HG02885 (cell line): ENCODE measurements around the gene CPZ.
"Not testable (repeated sequence)": the region's sequence is repeated elsewhere in the genome, so short reads cannot be mapped to it uniquely, and the experiment has no call there.

ENCODE experiments used
- ATAC-seq: cut with Tn5 transposase; IDR thresholded peaks from one replicate; pipeline ENCODE4 v1.9.1; 2021; ENCODE audit warnings: mild to moderate bottlenecking; ENCODE audit not compliant: unreplicated experiment, poor library complexity

The CPZ gene

DNA sequence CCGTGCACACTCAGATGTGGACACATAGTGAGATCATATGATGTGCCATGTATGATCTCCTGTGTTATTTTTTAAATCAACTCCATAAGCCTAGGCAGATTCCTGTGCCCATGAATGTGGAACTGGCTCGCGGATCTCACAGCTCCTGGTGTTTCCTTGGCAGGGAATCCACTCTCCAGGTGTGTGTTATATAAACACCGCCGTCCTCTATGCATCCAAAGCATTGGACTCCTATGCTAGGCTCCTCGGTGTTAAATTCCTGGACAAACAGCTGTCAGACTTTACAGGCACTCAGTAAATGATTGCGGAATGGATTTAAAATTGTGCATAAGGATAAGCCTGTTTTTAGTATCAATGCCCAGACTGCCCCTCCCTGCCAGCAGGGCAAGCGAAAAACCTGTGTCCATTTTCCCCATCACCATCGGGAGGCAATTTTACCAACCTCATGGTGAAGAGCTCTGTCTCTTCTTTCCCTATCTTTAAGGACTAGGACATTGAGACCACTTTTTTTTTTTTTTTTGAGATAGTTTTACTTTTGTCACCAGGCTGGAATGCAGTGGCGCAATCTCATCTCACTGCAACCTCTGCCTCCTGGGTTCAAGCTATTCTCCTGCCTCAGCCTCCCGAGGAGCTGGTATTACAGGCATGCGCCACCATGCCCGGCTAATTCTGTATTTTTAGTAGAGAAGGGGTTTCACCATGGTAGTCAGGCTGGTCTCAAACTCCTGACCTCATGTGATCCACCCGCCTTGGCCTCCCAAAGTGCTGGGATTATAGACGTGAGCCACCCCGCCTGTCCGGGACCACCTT, 36.0 kb upstream of the CPZ start:
- ATAC-seq = no peak

DNA sequence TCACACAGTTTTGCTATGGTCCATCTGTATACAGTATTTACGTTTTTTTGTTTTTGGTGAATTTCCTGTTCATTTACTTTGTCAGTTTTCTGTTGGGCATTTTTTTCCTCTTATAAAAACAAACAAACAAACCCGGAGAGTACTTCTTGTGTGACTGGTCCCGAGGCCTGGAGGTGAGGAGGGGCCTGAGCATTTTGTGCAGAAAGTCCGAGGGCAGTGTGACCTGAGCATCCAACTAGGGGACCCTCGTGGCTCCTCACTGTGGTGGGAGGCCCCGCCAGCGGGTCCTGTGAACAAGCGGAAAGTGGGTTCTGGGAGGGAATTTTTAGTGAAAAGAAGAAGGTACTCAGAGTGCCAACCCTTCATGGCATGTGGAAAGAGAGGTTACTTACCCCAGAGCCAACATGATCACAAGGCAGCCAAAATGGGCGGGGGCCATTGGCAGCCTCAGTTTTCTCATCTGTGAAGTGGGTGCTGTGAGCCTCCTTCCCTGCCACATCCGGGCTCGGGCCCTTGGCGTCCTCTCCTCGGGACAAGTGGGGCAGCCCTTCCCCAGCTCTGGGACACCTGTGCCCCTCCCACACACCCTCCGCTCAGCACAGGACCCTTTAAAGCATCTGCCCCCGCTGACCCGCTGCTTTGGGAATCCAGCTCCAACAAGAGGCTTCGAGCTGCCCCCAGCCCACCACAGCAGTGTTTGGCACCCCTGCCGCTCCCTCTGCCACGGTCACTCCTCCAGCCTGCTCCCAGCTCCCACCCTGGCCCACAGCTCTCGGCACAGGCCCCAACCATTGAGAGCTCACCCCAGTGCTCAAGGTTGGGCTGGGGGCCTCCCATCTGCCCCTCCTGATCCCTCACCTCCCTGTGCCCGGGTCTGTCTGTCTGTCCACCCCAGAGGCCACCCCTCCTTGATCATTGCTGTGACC, 35.2 kb upstream of the CPZ start:
- no peak for ATAC-seq

DNA sequence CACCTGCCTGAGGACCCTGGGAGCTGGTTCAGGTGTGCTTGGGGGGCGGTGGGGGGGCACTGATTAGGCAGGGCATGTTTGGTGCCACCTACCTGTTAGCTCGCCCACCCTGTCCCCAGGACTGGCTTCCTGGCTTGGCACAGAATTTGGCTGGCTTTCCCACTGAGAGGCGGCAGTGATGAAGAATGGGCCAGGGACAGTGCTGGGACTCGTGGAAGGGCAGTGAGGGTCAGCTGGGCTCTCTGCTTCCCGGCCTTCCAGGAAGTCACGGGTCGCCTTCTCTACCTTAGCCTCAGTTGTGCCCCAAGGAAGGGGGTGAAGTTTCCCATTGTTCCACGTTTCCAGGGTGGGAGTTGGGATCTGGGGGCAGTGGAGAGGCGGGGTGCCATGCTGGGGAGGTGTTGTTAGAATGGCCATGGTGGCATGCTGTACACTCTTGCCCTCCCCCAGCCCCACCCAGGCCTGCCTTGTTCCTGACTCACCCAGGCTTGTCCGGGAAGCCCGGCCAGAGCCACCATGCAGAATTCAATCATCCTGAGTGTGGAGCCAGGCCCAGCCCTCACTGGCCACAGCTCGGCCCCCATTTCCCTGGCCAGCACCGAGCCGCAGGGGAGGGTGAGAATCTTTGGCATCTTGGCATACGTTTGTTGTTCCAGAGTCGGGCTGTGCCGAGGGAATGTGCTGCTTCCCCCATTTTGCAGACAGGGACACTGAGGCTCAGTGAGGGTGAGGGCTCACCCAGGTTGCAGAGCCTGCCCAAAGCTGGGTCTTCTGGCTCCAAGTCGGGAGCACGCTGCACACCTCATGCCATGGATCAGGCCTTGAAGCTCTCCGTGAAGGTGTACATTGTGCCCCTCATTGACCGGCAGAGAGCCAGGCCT, 34.2 kb upstream of the CPZ start:
- ATAC-seq = no peak

DNA sequence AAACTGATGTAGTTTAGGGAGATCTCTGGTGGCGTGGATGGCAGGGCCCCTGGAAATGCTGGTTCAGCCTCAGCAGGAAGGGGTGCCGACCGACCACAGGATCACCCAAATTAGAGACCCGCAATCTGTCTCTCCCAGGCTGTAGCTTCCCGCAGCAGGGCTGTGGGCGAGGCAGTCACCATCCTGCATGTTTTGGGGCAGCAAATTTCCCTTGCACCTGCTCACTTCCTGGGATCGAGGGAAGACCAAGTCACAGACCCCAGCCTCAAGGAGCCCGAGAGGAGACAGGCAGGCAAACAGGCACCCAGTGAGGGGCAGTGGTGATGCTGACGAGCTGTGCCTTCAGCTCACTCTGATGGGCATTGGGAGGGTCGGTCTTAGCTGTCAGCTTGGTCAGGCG, 33.6 kb upstream of the CPZ start:
- ATAC-seq = no peak

DNA sequence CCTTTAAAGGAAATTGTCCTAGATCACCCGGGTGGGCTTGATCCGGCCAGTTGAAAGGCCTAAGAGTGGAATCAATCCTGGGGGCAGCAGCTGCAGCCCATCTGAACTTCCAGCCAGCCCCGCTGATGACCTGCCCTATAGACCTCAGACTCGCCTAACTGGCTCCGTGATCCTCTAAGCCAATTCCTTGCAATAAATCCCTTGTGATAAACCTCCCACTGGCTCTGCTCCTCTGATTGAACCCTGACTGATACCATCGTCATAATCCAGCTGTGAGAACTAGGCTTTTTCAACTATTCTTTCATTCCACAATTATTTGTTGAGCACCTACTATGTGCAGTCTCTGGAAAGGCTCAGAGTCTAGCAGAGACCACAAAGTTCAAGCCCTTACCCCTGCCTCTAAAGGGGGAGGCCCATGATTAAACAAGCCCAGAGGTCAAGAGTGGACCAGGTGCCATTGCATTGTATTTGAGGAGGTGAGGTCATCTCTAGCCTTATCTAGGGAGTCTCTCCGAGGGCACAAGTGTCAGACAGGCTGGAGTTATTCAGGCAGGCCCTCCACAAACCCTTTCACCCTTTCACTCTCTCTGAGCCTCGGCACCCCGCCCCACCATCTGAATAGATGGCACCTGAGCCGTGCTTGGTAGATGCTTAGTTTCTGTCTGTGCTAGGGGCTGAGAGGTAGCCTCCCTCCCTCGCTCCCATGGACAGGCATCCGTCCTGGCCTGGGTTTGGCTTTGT, 32.9 kb upstream of the CPZ start:
- ATAC-seq = no peak

DNA sequence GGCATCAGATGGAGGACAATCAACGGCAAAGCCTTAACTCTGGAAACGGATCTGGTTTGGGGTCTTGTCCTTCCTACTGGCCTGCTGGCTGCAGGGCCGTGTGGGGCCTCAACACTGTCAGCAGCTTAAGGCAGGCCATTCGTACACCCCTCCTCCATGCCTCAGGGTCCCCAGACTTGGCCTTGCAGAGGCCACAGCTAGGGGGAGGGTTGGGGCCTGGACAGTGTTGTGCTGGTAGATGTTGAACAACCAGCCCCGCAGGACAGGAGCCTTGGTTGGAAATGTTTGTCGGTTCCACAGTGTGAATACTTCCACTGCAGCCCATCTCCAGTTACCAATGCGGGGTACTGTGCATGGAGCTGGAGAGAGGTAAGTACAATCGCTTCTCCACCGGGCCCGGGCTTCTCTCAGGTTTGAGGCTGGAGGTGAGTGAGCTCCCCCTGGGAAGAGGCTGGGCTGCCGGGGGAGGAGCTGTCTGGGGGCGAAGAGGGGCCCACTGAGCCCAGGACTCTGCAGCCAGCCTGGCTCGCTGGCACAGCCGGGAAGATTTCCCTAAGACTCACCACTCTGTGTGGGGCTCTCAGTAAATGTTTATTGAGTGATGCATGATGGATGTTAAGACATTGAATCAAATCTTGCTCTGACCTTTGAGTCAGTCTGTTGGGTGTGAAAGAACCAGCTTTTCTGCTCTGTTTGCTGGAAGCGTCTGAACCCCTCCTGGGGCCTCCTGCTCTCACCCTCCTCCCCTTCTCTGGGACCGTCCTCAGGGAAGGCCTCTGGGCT, 32.1 kb upstream of the CPZ start:
- no peak for ATAC-seq

DNA sequence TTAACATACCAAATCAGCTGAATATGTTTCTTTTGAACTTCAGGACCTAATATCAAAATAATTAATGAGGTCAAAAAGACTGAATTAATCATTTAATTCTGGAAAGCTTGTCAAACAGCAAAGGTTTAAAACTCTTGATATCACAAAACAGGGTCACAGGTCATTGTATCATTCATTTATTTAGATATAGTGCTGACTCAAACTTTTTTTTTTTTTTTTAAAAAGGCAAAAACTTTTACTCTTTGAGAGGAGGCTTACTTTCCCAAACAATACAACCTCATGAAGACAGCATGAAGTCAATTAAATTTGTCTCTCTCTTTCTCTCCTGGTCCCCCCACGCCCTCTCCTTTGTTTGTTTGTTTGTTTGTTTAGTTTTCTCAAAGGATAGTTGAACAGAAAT, 28.0 kb upstream of the CPZ start:
- ATAC-seq = no peak

DNA sequence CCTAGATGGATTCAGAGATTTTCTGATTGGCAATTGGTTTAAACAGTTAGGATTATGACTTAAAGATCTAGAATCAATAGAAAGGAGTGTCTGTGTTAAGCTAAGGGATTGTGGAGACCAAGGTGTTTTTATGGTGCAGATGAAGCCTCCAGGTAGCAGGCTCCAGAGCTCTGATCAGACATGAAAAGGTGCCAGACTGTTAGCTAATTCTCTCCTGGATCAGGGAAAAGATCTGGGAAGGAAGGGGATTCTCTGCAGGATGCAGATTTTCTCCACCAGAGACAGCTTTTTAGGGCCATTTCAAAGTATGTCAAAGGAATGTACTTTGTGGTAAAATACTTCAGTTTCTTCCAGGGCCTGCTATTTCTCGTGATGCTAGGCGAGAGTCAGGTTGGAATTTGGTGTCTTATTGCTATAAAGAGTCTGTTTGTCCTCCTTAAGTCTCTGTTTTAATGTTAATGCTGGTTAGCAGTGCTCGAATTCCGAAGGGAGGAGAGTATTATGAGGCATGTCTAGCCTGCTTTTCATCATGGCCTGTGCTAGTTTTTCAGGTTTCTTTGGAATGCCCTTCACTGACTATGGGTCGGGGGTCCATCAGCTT, 24.4 kb upstream of the CPZ start:
- ATAC-seq = no peak

DNA sequence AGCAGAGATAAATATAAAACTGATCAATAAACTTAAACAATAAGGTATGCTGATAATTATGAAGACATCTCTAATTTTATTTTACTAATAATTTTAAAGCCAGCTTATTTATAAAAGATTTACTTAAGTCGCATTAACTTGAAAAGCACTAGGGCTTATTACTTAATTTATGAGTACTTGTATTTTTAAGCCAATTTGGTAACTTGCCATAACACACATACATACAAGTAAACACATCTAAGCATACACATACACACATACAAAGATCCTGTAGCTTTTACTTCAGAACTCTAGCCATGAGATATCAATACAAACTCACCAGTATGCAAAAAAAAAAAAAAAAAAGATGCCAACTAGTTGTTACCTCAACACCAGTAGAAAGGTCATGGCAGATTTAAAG, 22.4 kb upstream of the CPZ start:
- ATAC-seq = no peak

DNA sequence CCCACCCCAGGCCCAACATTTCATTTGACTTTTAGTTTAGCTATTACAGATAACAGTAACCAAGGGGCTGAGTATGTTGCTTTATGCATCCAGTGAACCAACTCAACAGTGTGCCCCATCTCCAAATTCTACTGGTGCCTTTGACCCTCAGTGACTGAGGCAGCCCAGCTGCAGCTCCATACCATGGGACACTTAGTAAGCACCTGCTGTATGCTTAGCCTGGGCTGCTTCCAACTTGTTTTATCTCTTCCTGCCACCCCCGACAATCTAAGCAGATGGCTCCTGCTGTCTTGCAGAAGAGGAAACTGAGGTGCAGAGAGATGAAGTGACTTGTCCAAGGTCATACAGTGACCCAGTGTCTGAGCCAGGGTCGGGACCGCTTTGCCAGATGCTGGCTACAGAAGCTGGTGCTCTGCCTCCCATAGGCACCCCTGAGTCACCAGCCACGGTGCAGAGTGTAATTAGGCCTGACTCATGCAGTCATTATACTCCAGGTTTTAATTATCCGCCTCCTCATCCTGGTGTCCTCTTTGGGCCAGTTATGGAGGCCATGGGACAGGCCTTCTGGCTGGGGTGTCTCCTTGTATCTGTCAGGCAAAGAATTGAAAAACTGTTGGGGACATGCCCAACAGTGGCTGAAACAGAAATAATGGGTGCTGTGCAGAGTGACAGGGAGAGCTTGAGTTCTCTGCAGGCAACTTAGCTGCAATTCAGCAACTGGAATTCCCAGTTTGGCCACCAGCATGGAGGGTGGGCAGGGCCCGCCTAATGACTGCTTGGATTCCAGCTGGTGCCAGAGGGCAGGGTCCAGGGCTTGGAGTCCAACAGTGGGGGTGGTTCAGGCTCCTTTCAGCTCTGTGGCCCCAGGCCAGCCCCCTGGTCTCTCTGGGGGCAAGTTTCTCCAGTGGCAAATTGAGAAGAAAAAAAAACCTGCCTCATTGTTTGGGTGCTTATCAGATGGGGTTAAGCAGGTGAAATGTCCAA, 20.6 kb upstream of the CPZ start:
- no peak for ATAC-seq

DNA sequence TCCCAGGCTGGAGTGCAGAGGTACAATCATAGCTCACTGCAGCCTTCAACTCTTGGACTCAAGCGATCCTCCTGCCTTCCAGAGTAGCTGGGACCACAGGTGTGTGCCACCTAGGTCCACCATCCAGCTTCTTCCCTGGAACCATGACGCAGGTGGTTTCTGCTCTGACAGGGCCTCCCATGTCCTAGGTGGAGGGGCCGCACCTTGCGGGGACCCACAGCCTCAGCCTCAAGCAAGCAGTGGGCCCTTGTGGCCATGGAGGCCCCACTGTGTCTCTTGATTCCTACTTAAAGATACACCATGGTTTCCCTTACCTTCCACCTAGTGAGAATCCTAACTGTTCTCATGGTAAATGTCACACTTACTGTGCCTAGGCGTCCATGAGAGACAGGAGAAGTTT, 19.3 kb upstream of the CPZ start:
- ATAC-seq = no peak

DNA sequence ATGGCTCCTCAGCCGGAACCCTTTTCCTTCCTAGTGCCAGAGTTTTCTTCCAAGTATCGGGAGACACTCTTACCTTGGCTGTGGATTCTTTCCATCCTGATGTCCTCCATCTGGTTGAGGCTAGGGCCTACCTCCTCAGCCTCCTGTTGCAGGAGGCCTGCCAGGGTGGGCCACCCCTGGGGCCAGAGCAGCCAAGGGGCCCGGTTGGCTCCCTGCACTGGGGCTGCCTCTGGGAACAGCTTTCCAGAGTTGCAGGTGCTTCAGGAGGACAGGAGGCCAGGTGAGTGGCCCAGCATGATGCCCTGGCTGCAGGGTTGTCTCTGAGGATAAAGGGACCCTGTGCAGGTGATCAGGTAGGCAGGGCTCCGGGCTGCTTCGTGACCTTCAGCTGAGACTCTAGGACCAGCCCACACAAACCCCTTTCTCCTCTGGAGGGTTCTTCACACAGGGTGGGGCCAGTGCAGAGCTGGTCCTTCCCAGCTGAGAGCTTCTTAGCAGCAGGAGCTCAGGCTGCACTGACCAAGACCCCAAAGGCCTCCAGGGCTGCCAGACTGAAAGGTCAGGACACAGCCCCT, 17.7 kb upstream of the CPZ start:
- no peak for ATAC-seq

DNA sequence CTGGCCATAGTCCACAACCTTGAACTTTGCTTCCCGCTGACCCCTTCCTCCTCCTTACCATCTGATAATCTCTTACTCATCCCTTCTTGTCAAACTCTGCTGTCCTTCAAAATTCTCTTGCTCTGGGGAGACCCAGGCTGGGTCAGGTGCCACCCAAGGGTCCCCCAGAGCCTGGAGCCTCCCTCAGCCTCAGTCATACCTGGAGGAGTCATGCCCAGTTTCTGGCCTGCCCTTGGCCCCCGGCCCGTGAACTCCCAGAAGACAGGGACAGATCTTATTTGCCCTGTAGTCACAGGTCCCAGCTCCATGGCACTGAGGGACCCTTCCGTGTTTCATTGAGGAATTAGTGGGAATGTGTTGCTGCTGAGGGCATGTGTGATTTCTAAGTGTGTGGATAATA, 17.1 kb upstream of the CPZ start:
- no peak for ATAC-seq

DNA sequence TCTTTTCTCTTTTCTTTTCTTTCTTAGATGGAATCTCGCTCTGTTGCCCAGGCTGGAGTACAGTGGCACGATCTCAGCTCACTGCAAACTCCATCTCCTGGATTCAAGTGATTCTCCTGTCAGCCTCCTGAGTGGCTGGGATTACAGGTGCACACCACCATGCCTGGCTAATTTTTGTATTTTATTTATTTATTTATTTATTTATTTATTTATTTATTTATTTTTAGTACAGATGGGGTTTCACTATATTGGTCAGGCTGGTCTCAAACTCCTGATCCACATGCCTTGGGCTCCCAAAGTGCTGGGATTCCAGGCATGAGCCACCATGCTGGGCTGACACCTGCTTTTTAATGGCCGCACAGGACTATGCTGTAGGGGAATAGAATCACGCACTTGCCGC, 16.0 kb upstream of the CPZ start:
- ATAC-seq = not testable (repeated sequence)

DNA sequence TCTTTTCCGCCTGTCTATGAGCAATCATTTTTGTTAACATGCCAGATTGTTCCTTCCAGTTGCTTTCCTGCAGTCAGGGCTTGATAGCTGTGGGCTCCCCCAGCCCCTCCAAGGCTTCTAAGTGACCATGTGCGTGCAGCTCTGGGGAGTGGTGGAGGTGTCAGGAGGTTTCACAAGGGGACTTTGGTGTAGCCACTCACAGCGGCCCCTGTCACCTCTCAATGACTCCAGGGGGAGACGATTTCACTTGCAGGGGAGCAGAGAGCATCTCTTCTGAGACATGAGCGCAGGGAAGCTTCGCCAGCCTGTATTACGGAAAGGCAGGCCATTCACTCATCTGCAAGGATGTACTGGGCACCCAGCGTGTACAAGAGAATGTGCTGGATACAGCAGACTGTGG, 15.5 kb upstream of the CPZ start:
- ATAC-seq = no peak

DNA sequence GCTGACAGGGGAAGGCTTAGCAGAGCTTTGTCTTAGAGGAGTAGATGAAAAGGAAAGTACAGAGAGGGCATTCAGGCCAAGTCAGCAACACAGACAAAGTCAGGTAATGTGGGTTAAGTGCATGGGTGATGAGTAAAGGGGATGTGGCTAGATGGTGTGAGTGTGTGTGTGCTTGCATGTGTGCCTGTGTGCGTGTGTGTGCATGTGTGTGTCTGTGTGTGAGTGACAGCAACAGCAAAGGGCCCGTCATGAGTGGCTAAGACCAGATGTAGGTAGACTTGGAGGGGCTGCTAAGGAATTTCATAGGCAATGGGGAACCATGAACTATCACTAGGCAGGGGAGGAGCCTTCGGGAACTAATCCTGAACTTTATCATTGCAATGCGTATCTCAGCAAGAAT, 14.6 kb upstream of the CPZ start:
- no peak for ATAC-seq

DNA sequence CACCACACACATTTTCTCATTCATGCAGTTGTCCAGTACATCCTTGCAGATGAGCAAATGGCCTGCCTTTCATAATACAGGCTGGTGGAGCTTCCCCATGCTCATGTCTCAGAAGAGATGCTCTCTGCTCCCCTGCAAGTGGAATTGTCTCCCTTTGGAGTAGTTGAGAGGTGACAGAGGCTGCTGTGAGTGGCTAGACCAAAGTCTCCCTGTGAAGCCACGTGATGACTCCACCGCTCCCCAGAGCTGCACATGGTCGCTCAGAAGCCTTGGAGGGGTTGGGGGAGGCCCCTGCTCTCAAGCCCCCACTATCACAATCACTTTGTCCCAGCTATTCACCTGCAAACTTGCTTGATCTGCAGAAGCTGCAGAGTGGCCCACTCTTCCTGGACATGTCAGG, 13.8 kb upstream of the CPZ start:
- ATAC-seq = no peak
